Fibroblast of skin of right biceps (primary cell): ENCODE results near the gene GNA14.
"Not testable (repeated sequence)": the region's sequence is repeated elsewhere in the genome, so short reads cannot be mapped to it uniquely, and the experiment has no call there.

Experiments used
- DNase-seq: peaks from one replicate; pipeline ENCODE4 v3.0.0-alpha.2; 2013

The GNA14 gene

DNA sequence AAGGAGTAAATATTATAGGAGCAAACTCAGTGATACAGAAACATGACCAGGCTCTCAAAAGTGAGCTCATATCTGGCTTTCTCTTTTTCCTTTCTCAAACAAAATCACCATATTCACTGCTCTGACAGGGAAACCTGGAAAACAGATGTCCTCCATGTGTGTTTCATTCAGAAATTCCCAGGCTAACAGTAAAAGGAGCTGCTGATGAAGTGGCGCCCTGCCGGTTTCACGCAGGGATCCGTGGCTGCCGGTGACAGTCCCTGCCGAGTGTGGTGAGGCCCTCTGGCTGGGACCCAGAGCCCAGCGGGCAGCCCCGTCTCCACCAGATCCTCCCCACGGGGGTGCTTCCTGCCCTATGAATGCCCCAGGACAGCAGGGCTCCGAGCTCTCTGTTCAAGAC lies 208.1 kb downstream of the GNA14 start:
- DNase-seq = peak; percentile 51

DNA sequence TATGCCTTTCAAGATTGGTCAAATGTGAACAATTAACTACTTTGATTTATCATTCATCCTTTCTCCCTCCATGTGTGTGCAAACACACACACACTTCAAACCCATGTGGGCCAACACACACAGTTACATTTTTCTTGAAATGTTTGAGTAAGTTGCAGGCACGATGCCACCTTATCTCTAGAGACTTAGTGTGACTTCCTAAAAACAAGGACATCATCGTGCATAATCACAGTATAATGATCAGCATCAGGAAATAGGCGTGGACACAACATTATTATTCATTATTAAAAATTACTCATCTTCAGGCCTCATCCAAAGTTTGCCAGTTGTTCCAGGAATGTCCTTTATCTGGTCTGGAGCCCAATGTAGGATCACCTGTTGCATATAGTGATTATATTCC lies 209.5 kb downstream of the GNA14 start:
- DNase-seq = no peak

DNA sequence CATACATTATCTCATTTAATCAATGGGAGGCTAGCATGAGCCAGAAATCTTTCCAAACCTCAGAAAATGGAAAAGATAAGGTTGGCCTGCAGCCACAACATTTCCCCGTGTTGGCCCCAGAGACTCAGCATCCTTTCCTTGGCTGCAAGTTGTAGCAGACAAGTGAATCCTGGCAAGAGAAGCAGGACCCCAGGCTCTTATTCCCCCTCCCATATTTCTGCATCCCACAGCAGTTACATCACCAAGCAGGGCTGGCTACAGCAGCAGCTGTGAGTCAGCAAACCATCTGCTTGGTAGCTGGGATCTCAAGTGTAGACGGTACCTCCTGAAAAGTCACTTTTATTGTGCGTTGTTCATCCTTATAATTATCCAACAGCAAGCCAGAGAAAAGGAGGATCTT lies 212.4 kb downstream of the GNA14 start:
- peak; percentile 54 for DNase-seq

DNA sequence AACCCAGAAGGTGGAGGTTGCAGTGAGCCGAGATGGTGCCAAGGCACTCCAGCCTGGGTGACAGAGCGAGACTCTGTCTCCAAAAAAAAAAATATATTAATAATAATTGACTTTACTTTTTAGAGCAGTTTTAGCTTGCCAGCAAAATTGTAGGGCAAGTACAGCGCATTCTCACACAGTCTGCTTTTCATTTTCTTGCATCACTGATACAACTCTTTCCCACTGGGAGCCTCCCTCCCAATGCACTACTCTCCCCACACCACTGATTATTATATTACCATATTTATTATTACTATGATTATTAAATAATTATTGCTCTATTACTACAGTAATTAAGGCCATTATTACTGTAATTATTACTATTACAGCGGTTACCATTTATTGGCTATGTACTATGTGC lies 212.8 kb downstream of the GNA14 start:
- no peak for DNase-seq

DNA sequence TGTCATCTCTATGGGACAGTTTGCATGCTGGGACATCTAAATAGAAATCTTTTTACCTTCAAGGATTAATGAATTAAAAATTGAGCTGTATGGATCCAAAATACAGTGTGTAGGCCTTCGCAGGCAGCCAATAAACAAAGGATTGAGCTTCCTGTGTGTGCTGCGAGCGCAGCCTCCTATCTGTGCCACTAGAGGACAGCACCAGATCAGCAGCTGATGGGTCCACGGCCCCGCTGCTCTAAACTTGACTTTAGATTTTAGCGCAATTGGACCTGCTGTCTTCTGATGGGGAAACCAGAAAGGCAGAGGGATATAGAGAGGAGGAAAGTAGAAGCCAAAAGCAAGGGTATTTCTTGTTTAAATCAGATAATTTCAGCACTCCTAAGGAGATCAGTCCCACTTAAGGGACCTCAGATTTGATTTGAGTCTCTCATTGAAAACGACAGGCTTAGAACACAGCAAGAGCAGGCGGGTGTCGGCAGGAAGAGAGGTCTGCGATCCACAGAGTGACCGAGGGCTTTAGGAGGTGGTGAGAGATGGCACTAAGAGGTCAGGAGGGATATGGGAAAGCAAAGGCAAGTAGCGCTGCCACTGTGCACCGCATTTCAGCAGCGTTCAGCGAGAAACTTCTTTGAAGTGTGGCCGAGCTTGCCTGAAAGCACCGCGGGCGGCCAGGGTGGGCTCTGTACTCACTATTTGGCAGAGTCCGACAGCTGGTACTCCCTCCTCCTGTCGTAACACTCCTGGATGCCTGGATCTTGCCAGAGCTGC lies 214.3 kb downstream of the GNA14 start:
- DNase-seq = peak; percentile 65

DNA sequence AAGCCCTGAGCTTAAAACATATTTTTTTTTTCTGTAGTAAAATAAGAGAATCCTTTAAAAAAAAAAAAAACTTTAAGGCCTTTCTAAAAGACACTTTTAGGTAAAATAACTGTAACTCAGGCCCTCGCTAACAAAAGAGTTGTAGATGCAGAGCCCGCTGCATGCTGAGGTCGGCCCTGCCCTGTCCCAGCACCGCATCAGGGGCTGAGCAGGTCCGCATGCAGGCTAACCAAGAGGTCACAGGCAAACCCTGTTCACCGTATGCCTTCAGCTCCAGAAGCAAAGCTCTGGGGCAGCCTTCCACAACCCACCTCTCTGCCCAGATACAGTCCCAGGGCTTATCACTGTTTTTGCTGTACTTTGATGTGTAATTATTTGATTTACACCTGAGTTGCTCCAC lies 216.1 kb downstream of the GNA14 start:
- no peak for DNase-seq

DNA sequence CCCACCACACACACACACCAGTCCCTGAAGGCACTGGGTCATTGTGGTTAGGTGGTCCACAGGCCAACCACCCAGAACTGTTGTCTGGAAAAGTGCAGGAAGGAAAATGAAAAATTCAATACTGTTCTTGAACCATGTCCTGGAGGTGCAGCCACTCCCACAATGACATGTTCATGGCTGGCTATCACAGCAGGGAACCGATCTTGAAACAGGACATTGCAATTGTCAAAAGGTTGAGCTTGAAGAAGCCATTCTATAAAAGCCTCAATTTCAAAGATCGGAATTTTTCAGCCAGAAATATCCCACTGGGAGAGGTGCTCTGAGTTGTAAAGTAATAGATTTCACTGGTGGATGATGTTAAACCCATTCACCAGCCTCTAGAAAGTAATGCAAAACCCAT lies 218.2 kb downstream of the GNA14 start:
- no peak for DNase-seq

DNA sequence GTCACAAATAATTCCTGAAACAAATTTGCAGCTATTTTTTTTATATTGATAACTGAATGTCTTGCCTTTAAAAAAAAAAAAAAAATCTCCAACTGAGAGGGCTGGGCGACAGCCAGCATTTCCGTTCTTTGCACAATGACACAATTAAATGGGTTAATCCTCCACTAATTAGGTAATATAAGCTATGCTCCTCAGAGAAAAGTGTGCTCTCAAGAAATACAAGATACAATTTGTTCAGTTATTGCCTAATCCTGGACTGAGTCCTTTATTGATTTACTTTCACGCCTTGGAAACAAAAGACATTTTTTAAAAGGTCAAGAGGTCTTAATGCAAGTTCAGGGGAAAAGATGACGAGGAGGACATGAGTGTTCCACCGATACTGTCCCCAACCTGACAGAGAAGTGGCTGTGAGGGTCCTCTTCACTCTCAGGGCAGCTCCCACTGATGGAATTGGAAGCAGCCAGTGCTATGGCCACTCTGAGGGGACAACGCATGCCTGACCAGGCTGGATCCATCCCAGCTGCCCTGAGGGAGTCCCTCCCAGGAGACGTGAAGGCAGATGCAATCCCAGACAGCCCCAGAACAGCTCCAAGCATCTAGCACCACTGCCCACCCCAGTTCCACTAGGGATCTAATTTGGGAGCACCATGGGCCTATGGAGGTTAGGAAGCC lies 220.7 kb downstream of the GNA14 start:
- no peak for DNase-seq

DNA sequence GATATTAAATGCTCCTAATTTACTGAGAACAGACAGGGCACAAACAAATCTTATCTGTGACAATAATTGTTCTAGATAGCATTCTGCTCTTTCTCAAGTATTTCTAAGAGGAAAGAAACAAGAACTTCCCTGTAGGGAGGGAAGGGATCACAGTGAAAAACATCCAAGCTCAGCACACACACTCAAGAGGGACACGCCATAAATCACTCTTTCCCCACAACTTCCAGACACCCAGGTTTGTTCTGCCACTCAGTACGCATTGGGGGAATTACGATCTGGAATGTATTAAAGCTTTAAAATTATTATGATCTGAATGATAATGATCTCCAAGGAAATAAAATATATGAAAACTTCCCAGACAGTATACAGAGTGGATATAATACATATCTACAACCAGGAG lies 221.4 kb downstream of the GNA14 start:
- DNase-seq = no peak

DNA sequence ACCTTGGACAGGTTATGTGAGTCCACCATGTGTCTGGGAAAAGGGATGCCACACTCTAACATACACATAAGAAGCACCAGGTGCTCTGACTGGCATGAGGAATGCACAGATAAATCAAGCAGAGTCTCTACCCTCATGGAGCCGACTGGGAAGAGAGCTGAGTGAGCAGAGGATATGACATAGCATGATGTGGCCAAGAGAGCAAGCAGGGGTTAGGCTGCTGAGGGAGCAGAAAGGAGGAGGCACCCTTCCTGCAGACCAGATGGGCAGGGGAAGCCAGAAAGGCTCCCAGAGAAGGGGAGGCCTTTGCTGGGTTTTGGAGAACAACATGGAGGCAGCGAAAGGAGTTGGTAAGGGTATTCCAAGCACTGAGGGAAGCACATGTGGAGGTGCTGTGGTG lies 223.1 kb downstream of the GNA14 start:
- peak; percentile 7 for DNase-seq

DNA sequence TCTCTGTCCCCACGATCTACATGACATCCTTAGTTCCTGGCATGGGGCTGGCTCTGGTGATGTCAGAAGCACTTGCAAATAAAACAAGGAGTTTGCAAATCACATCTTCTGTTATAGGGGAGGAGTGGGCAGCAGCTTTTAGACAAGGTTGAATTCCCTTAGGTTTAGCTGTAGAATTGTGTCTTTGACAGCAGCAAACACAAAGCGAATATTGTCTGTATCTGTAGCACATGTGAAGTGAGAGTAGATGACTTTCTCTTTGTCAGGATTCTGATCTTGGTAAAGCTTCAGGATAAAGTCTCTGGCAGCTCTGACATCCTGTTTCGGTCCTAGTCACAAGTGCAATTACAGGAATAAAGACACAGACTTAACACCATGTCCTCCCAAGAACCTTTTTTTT lies 224.3 kb downstream of the GNA14 start:
- DNase-seq = no peak

DNA sequence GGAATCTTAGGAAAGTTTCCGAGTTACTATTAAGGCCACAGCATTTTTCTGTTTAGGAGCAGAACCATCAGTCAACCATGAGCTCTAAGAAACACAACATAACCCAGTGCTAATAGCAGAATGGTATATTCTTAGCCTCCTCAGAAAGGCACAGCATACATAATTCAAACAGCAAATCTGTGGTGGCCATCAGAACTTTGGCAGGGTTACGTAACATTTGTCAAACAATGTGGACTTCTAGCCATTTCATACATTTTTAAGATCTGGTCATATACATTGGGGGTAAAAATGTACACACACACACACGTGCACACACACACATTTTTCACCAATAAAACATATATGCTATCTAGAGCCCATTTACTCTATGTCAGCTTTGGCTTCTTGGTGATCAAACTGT lies 225.2 kb downstream of the GNA14 start:
- DNase-seq = no peak

DNA sequence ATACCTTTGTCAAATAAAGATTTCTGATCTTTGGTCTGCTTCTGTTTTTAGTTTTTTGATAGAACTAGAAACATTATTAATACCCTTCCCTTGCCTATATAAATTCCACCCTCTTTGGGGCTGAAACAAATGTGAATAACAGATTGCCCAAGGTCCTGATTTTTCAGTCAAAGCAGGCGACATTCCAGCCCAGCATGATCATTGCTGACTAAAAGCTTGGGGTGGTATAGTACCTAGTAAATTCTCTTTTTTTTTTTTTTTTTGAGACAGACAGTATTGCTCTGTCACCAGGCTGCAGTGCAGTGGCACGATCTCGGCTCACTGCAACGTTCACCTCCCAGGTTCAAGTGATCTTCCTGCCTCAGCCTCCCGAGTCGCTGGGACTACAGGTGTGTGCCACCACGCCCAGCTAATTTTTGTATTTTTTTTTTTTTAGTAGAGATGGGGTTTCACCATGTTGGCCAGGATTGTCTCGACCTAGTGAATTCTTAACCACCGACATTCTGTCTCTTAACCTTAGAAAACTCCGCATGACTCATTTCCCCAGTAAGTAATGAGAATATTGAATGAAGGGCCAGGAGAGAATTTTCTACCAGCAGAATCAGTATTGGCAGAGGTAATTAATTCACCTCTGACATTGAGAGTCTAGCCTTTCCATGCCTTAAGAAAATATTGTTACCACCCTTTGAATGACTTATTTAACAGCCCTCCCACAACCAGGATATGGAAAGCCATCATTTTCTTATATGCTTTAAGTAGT lies 226.4 kb downstream of the GNA14 start:
- DNase-seq = peak; percentile 22

DNA sequence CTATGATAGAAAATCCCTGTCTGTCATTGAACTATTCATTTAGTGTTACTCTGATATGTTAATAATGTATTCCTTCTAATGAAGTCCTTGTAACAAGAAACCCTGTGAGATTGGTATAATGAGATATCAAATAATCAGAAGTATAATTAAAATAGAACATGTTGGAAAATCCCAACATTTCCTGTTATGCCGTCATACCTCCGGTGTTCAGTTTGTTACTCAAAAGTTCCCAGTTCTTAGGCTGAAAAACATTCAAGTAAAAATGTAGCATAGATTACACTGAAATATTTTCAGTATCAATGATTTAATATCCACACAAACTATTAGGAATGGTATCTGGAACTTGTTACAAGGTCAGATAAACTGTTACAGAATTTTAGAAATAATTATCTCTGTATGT lies 227.5 kb downstream of the GNA14 start:
- DNase-seq = no peak

DNA sequence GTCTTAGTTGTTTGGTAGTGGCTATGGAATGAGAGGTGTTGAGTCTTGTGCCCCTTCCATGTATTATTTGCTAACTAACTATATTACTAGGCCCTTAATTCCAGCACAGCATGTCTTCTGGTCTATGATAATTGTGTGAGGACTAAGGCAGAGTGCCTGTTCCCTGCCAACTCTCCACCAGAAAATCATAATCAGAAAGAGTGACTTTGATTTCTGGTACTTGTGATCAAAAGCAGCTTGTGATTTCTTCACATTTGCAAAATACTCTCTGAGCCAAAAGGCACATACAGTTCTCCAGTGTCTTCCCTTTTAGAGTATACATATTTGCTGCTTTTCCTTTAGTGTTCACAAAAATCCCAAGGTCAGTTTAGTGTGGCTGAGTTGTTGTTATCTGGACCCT lies 229.9 kb downstream of the GNA14 start:
- no peak for DNase-seq

DNA sequence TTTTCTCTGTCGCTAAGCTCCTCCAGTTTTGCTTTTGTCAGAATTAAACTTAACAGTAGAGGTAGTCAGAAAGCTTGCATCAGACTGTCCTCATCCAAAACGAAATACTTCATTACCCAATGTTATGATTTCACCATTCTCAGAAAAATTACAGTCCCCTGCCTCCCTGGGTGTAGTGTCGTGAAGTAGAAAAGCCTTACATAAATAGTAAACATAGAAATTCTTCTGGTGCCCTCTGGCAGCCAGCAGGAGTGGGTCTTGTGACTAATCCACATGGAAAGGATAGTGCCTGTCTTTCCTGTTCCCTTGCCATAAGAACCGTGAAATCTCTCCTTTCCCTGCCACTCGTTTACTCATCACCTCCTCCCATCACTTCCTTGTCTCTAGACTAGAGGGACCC lies 230.6 kb downstream of the GNA14 start:
- DNase-seq = peak; percentile 50

DNA sequence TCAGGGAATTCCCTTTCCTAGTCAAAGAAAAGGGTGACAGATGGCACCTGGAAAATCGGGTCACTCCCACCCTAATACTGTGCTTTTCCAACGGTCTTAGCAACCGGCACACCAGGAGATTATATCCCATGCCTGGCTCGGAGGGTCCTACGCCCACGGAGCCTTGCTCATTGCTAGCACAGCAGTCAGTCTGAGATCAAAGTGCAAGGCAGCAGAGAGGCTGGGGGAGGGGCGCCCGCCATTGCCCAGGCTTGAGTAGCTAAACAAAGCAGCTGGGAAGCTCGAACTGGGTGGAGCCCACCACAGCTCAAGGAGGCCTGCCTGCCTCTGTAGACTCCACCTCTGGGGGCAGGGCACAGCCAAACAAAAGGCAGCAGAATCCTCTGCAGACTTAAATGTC lies 239.6 kb downstream of the GNA14 start:
- not testable (repeated sequence) for DNase-seq

DNA sequence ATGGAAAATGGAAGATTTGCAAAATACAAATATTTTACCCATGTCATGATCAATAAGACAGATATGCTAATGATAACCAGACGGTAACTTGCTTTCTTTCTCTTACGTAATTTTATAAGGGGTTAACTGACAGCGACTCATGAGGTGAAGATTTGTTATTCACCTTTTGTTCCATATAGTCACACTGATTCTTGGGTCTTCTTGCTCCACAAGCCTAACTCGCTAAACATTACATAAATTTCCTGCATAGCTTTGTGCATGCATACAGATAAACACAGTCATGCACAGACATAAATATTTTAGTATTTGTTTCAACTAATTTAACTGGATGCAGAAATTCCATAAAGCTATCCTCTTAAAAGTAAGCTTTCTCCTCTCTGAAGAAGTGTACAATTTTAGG lies 244.9 kb downstream of the GNA14 start:
- peak; percentile 49 for DNase-seq

DNA sequence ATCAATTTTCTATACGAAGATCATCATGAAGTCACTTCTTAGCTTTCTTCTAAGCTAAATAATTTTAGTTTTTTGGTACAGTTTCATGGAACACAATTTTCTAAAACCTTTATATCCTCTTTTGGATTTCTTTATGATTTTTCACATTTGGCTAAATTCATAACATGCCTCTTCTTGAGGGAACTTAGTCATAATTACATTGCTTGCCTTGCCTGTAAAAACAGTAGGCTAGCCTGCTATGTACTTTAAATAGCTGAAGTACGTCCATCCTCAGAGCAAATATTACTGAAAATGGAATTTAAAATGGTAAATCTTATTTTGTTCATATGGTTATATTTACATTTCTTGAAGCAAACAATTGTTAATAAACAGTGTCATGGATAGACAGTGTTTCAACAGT lies 245.8 kb downstream of the GNA14 start:
- peak; percentile 36 for DNase-seq

DNA sequence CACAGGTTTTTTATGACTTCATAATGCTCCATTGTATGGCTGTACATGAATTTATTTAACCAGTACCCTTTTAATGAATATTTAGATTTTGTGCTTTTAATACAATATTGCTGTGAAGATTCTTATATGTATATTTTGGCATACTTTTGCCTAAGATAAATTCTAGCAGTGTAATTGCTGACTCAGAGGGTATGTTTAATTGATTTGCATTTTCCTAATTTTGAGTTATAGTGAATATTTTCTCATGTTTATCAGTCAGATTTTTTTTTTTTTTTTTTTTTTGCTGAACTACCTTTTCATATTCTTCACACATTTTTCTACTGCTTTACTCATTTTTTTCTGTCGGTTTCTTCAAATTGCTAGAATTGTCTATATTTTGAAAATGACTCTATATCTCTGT lies 248.2 kb downstream of the GNA14 start:
- no peak for DNase-seq

DNA sequence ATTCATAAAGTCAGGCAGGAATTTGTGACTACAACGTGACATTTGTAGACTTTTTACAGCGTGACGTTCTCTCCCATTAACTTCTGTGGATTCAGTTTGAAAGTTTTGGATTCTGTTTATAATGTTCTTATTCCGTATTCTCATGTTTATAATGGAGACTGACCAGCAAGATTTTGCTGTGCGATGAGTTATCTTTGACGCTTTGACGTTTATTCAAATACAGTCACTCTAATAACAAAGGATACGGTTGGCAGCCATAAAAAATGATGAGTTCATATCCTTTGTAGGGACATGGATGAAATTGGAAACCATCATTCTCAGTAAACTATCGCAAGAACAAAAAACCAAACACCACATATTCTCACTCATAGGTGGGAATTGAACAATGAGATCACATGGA lies 249.5 kb downstream of the GNA14 start:
- DNase-seq = peak; percentile 9

DNA sequence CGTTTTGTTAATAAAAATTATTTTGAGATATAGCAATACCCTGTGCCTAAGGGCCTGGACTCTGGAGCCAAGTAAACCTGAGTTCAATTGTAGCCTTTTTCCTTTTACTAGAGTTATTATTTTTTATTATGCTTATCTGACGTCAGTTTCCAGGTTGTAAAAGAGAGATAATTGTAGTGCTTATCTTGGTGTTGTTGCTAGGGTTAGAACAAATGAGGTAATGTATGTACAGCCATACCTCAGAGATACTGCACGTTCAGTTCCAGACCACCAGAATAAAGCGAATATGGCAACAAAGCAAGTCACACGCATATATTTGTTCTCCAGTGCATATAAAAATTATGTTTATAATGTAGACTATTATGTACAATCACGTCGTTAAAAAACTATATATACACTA lies 255.8 kb downstream of the GNA14 start:
- no peak for DNase-seq

DNA sequence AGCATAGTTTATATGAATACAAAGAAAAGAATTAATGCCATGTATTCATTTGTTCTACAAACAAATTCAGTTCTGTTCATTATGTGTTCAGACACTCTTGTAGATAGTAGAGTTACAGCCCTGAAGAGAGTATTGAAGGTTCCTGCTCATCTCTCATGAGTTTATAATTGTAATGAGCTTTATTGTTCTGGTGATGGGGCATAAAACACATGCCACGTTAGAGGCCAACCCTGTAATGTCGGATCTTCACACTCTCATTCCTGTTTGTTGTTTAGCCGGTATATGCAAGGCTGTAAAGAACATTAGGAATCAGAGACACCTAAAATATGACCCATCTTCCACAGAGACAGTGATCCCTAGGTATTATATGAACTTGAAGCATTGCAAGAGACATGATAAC lies 256.3 kb downstream of the GNA14 start:
- no peak for DNase-seq

DNA sequence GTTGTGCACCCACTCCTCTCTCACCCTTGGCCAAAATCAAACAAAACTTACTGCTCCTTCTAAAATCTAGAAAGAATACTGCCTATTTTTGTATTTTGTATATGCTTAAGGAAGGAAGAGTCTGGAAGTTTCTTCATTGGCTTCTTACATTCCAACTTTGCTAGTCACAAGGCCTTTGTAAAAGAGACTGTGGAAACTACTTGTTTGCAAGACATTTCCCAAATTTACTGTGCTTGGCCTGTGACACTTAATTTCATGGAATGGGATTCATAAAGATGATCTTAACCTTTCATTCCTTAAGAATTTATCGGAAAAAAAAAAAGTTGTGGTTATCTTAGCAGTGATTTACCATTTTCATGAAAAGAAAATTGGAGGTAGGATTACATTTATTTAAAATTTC lies 261.9 kb downstream of the GNA14 start:
- DNase-seq = peak; percentile 76
